H9 (cell line): ENCODE data around the gene KIF9. TPM values are rescaled to one million over a fixed set of nuclear protein-coding genes. Genes with fewer than 3 reads are reported as not detected.

Experiments
- DNase-seq: peaks from one replicate; pipeline ENCODE4 v3.0.0-alpha.2; 2017
- H2AFZ ChIP-seq: one replicate; pipeline ENCODE4 v1.6.1; 2013; ENCODE audit warnings: mild to moderate bottlenecking, low read length, control low read depth, moderate library complexity
- H2AK5ac ChIP-seq: 2 replicates; pipeline ENCODE4 v1.6.1; 2013; ENCODE audit warnings: low read length, control low read depth, mixed read lengths; ENCODE audit not compliant: insufficient read length
- H2BK120ac ChIP-seq: one replicate; pipeline ENCODE4 v1.6.1; 2013; ENCODE audit warnings: low read depth, mild to moderate bottlenecking, low read length, control low read depth, inconsistent platforms; ENCODE audit not compliant: poor library complexity, severe bottlenecking
- H2BK12ac ChIP-seq: 2 replicates; pipeline ENCODE4 v1.6.1; 2013; ENCODE audit warnings: low read length, control low read depth, mixed read lengths, low read depth; ENCODE audit not compliant: insufficient read length
- H2BK15ac ChIP-seq: 2 replicates; pipeline ENCODE4 v1.6.1; 2013; ENCODE audit warnings: low read depth, low read length, control low read depth
- H2BK20ac ChIP-seq: one replicate; pipeline ENCODE4 v1.6.1; 2013; ENCODE audit warnings: low read depth, mild to moderate bottlenecking, low read length, control low read depth, inconsistent platforms; ENCODE audit not compliant: poor library complexity, severe bottlenecking
- H2BK5ac ChIP-seq: 2 replicates; pipeline ENCODE4 v1.6.1; 2013; ENCODE audit warnings: low read length, control low read depth, mixed read lengths; ENCODE audit not compliant: insufficient read length
- H3K14ac ChIP-seq: 2 replicates; pipeline ENCODE4 v1.6.1; 2013; ENCODE audit warnings: low read length, control low read depth; ENCODE audit not compliant: insufficient read depth
- H3K18ac ChIP-seq: 2 replicates; pipeline ENCODE4 v1.6.1; 2013; ENCODE audit warnings: low read depth, mild to moderate bottlenecking, mixed read lengths, low read length, control low read depth; ENCODE audit not compliant: insufficient read length
- H3K23ac ChIP-seq: 2 replicates; pipeline ENCODE4 v1.6.1; 2013; ENCODE audit warnings: low read length, control low read depth, mixed read lengths, low read depth; ENCODE audit not compliant: insufficient read length
- H3K23me2 ChIP-seq: 2 replicates; pipeline ENCODE4 v1.6.1; 2013; ENCODE audit warnings: low read depth, mild to moderate bottlenecking, mixed read lengths, low read length, control low read depth; ENCODE audit not compliant: insufficient read length, poor library complexity, severe bottlenecking
- H3K27ac ChIP-seq: 2 replicates; pipeline ENCODE4 v1.5.1; 2013; ENCODE audit warnings: low read length, control low read depth, mixed read lengths, low read depth; ENCODE audit not compliant: insufficient read length
- H3K27me3 ChIP-seq: 2 replicates; pipeline ENCODE4 v1.6.1; 2013; ENCODE audit warnings: low read length, control low read depth, inconsistent platforms; ENCODE audit not compliant: insufficient read depth
- H3K4ac ChIP-seq: 2 replicates; pipeline ENCODE4 v1.6.1; 2013; ENCODE audit warnings: low read depth, mild to moderate bottlenecking, control low read depth, inconsistent platforms, low read length, moderate library complexity
- H3K4me1 ChIP-seq: 2 replicates; pipeline ENCODE4 v1.6.1; 2013; ENCODE audit warnings: low read length, control low read depth, inconsistent platforms; ENCODE audit not compliant: insufficient read depth
- H3K4me2 ChIP-seq: 2 replicates; pipeline ENCODE4 v1.6.1; 2013; ENCODE audit warnings: low read length, control low read depth, mixed read lengths; ENCODE audit not compliant: insufficient read length, insufficient read depth
- H3K56ac ChIP-seq: 2 replicates; pipeline ENCODE4 v1.6.1; 2013; ENCODE audit warnings: low read depth, mild to moderate bottlenecking, mixed read lengths, low read length, control low read depth; ENCODE audit not compliant: insufficient read length
- H3K79me1 ChIP-seq: 2 replicates; pipeline ENCODE4 v1.6.1; 2013; ENCODE audit warnings: low read depth, mild to moderate bottlenecking, moderate library complexity, low read length, control low read depth, inconsistent platforms; ENCODE audit not compliant: insufficient read depth, poor library complexity, severe bottlenecking
- H3K79me2 ChIP-seq: 2 replicates; pipeline ENCODE4 v1.6.1; 2013; ENCODE audit warnings: low read length, control low read depth, inconsistent platforms; ENCODE audit not compliant: insufficient read depth
- H3K9ac ChIP-seq: 2 replicates; pipeline ENCODE4 v1.6.1; 2013; ENCODE audit warnings: low read length, control low read depth, mixed read lengths; ENCODE audit not compliant: insufficient read length; ENCODE audit errors: extremely low read depth
- H3K9me3 ChIP-seq: one replicate; pipeline ENCODE4 v1.6.1; 2013; ENCODE audit warnings: low read depth, low read length, inconsistent platforms; ENCODE audit not compliant: control insufficient read depth
- H3T11ph ChIP-seq: one replicate; pipeline ENCODE4 v1.6.1; 2013; ENCODE audit warnings: mild to moderate bottlenecking, low read length, control low read depth, inconsistent platforms
- H4K20me1 ChIP-seq: one replicate; pipeline ENCODE4 v1.6.1; 2013; ENCODE audit not compliant: control insufficient read depth, insufficient read length, insufficient read depth
- H4K5ac ChIP-seq: 2 replicates; pipeline ENCODE4 v1.6.1; 2013; ENCODE audit warnings: low read depth, mild to moderate bottlenecking, mixed read lengths, low read length, control low read depth; ENCODE audit not compliant: insufficient read length
- H4K8ac ChIP-seq: replicated peaks from 2 replicates; pipeline ENCODE4 v1.6.1; 2013; ENCODE audit warnings: low read length, control low read depth, mixed read lengths, low read depth; ENCODE audit not compliant: insufficient read length
- H4K91ac ChIP-seq: 2 replicates; pipeline ENCODE4 v1.6.1; 2013; ENCODE audit warnings: low read depth, mild to moderate bottlenecking, moderate library complexity, mixed read lengths, low read length, control low read depth; ENCODE audit not compliant: insufficient read length
- H3K27ac Mint-ChIP-seq, 3 experiments: 2 replicates in 2 of 3; 3 replicates in 1 of 3; pipeline ENCODE4 v1.8.0; 2020 to 2021; ENCODE audit warnings: mixed read lengths in 3 of 3, mild to moderate bottlenecking in 1 of 3, moderate library complexity in 1 of 3
- H3K27me3 Mint-ChIP-seq: 2 replicates; pipeline ENCODE4 v1.8.0; 2021; ENCODE audit warnings: low read depth, mild to moderate bottlenecking, moderate library complexity, mixed read lengths
- H3K36me3 Mint-ChIP-seq, 3 experiments: 2 replicates in 2 of 3; 3 replicates in 1 of 3; pipeline ENCODE4 v1.8.0; 2020 to 2021; ENCODE audit warnings: low read depth in 3 of 3, mixed read lengths in 3 of 3; ENCODE audit not compliant: insufficient read depth in 1 of 3
- H3K4me1 Mint-ChIP-seq, 2 experiments: 2 replicates each; pipeline ENCODE4 v1.8.0; 2020; ENCODE audit warnings: mixed read lengths in 2 of 2
- H3K4me3 Mint-ChIP-seq, 2 experiments: 2 replicates in 1 of 2; 3 replicates in 1 of 2; pipeline ENCODE4 v1.8.0; 2020 to 2021; ENCODE audit warnings: mild to moderate bottlenecking in 2 of 2, mixed read lengths in 2 of 2, moderate library complexity in 1 of 2
- H3K9me3 Mint-ChIP-seq, 2 experiments: 2 replicates in 1 of 2; 3 replicates in 1 of 2; pipeline ENCODE4 v1.8.0; 2020; ENCODE audit warnings: mild to moderate bottlenecking in 2 of 2, mixed read lengths in 2 of 2, moderate library complexity in 1 of 2
- CTCF ChIP-seq: fragments of 200-600 bp; sonication (generic); conservative IDR thresholded peaks from 3 replicates; pipeline ENCODE4 v1.8.0; 2021; ENCODE audit warnings: antibody characterized with exemption, mild to moderate bottlenecking
- WGBS: extraction: QIAGEN DNeasy Blood & Tissue Kit; methylation state at CpG from one replicate; pipeline ENCODE4 v1.1.7; 2013; ENCODE audit warnings: missing lambda C conversion rate, low lambda C conversion rate, mixed read lengths; ENCODE audit not compliant: insufficient read length; ENCODE audit errors: extremely low coverage; 5-methylcytosine and 5-hydroxymethylcytosine counted together
- total RNA-seq: library from RNA; stranded (reverse); gene quantifications from 2 replicates; pipeline ENCODE4 v1.2.1, GENCODE V29; 2021

The KIF9 gene
- total RNA-seq, 1 experiment from 2014 or later = 8.4 TPM

GRCh38 chr3:47193871-47194859 is 88.4 kb downstream of the KIF9 start:
- H4K8ac ChIP-seq = no peak overlapping the region
- no peak overlapping the region for H2AK5ac ChIP-seq
- H3K9me3 ChIP-seq = no peaks in the 10 kb centered on the region
- no peaks in the 10 kb centered on the region for H3K9me3 Mint-ChIP-seq
- no peak overlapping the region for H3K23ac ChIP-seq
- H3K56ac ChIP-seq = no peak overlapping the region
- no peaks in the 10 kb centered on the region for H3K79me2 ChIP-seq
- H4K5ac ChIP-seq = no peak overlapping the region
- H3K4me2 ChIP-seq = no peak overlapping the region
- no peak overlapping the region for H3K9ac ChIP-seq
- H3K4me1 ChIP-seq = no peaks in the 10 kb centered on the region
- no peak overlapping the region for H3K4ac ChIP-seq
- no peak overlapping the region for H2BK12ac ChIP-seq
- H2BK15ac ChIP-seq = no peak overlapping the region
- no peak overlapping the region for H3K27ac ChIP-seq
- no peaks in the 10 kb centered on the region for H3K27me3 ChIP-seq
- no peak overlapping the region for H3K18ac ChIP-seq
- no peak overlapping the region for H3K14ac ChIP-seq
- no peaks in the 10 kb centered on the region for H4K20me1 ChIP-seq
- no peak overlapping the region for H3T11ph ChIP-seq
- H3K79me1 ChIP-seq = no peaks in the 10 kb centered on the region
- H3K36me3 Mint-ChIP-seq = peaks cover 2 to 9% (median 4%) of the 10 kb centered on the region in 3 experiments; a peak in 5 of 7 replicates
- H4K91ac ChIP-seq = no peak overlapping the region
- no peaks in the 10 kb centered on the region for H3K23me2 ChIP-seq
- no peak for DNase-seq
- H2AFZ ChIP-seq = no peak overlapping the region
- H2BK20ac ChIP-seq = no peak overlapping the region
- WGBS = no CpG with 5 or more reads among the region's 4 CpGs
- no peak for TF ChIP-seq CTCF
- H3K4me1 Mint-ChIP-seq = no peaks in the 10 kb centered on the region
- H3K4me3 Mint-ChIP-seq = no peak overlapping the region
- no peak overlapping the region for H3K27ac Mint-ChIP-seq
- no peaks in the 10 kb centered on the region; the same call in 1 of the 2 replicates for H3K27me3 Mint-ChIP-seq
- H2BK120ac ChIP-seq = no peak overlapping the region
- H2BK5ac ChIP-seq = no peak overlapping the region
